HG03378 (cell line): ENCODE data around the gene COL13A1.

Experiments used
- ATAC-seq: cut with Tn5 transposase; IDR thresholded peaks from one replicate; pipeline ENCODE4 v1.9.1; 2021; ENCODE audit warnings: mild to moderate bottlenecking, moderate library complexity; ENCODE audit not compliant: unreplicated experiment

The COL13A1 gene

DNA sequence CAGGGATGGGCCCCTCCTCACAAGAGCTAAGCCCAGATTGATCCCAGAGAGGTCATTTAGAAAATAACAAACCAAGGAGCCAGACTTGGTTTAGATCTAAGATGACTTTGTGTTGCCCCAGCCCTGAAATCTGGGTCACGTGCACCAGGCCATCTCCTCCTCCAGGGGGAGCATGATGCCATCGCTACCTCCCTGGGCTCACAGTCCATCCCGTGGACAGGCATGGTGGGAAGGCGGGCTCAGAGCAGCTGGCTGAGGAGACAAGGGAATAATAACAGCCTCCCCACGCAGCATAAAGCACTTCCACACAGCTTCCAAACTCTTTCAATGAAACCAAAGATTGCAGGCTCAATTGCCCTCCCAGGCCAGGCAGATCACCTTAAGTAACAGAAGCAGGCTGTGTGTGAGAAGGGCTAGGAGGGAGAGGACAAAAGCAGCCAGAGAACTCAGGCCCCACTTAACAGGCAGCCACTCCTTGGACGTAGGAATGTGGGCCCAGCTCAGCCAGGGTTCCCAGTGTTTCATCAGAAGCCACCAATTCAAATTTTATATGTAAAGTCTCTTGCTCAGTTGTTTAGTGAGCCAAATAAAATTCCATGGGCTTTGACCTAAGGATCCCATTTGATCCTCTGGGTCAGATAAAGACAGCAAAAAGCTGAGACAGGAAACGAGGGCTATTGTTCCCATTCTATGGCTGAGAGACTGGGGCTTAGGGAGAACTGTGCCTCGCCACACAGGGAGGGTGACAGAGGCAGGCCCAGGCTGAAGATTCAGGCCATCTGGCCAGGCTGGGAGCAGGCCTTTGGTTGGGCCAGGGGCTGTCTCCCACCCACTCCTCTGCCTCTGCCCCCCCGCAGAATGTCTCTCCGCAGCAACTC is 100.2 kb downstream of the COL13A1 start:
- no peak for ATAC-seq

DNA sequence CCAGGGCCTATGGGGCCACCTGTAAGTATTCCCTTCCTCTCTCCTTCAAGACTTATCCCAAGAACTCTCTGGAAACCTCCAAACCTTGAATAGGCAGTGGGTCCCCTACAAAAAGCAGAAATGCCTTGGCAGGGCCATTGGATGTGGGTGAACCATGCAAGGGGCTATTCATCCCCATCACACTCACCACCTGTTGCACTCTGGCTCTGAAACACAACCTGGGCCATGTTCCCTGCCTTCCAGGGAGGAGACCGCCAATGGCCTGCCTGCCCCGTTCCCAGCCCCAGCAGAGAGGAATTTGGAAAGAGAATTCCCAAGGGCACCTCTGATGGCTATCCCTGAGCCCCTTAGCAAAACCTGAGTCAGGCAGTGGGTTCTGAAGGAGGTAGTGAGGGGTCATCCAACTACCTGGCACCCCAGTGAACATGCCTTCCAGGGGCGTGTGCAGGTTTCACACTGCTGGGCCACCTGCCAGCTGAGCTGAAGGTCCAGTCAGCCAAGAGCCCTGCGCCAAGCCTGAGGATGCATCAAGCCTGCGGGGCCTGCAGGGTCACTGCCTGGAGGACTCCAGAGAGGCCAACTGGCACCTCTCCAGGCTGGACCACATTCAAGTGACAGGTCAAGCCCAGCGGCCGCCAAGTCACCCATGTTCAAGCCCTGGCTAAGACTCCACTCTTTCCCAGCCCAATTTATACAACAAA is 101.3 kb downstream of the COL13A1 start:
- no peak for ATAC-seq

DNA sequence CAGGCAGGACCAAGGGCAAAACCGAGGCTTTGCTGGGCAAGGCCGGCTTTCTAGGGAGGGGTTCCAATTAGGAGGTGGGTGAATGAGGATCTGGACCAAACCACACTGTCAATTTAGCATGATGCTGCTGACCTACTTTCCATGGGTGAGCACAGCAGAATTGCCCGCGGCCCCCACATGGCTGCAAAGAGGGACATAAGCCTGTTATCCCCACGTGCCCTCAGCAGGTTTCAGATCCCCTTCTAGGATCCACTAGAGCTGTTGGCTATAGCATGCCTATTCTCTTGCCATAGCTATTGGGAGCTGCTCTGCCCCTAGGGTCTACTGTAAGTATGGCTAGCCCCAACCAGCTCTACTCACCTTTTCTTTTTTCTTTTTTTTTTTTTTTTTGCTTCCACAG is 102.8 kb downstream of the COL13A1 start:
- no peak for ATAC-seq

DNA sequence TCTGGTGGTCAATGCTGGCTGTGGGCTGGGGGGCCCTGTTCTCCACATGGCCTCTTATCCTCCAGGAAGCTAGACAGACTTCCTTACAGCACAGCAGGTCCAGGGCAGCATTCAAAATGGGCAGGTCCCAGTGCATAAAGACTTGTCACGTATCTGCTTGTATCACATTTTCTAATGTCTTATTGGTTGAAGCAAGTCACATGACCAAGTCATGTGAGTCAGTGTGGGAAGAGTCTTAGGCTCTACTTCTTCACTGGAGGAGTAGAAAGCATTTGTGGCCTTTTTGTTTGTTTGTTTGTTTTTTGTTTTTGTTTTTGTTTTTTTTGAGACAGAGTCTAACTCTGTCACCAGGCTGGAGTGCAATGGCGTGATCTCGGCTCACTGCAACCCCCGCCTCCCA is 104.7 kb downstream of the COL13A1 start:
- no peak for ATAC-seq

DNA sequence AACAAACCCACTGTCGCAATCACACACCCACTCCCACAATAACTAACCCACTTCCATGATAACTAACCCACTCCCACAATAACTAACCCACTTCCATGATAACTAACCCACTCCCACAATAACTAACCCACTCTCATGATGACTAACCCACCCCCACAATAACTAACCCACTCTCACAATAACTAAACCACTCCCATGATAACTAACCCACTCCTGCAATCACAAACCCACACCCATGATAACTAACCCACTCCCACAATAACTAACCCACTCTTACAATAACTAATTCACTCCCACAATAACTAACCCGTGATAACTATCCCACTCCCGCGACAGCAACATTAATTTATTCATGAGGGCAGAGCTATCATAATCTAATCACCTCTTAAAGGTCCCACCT is 105.8 kb downstream of the COL13A1 start:
- no peak for ATAC-seq

DNA sequence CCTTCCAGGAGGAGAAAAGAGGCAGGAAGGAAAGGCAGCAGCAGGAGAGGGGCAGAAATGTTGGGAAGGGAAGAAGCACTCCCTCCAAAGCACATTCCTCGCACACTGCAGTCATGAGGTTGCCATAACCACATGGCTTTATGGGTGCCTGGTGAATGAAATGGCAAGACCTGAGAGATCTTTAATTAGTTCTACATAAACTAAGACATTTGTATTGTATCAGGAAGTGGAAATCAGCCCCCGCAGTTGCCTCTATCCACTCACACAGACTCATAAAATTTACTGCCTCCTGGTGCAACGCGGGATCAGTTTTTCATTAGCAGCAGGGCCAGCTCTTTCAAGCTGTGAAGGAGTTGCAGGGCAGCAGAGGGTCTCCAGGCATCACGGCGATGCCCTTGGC is 106.4 kb downstream of the COL13A1 start:
- ATAC-seq: no peak

DNA sequence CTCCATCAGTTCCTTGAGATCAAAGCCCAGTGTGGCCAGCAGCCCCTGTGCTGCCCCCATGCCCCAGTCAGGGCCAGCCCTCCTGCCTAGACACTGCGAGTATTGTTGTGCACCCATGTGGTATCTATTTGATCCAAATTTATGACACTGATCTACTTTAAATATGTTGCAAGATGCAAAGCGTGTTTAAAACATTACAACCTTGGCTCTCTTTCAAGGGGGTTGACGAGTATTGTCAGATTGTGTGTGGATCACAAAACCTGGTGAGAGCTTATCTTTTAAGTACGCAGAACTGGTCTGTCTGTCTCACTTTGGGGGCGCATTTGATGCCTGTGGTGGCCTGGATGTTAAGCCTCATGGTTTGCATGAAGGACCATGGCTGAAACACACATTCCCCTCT is 108.9 kb downstream of the COL13A1 start:
- ATAC-seq: no peak

DNA sequence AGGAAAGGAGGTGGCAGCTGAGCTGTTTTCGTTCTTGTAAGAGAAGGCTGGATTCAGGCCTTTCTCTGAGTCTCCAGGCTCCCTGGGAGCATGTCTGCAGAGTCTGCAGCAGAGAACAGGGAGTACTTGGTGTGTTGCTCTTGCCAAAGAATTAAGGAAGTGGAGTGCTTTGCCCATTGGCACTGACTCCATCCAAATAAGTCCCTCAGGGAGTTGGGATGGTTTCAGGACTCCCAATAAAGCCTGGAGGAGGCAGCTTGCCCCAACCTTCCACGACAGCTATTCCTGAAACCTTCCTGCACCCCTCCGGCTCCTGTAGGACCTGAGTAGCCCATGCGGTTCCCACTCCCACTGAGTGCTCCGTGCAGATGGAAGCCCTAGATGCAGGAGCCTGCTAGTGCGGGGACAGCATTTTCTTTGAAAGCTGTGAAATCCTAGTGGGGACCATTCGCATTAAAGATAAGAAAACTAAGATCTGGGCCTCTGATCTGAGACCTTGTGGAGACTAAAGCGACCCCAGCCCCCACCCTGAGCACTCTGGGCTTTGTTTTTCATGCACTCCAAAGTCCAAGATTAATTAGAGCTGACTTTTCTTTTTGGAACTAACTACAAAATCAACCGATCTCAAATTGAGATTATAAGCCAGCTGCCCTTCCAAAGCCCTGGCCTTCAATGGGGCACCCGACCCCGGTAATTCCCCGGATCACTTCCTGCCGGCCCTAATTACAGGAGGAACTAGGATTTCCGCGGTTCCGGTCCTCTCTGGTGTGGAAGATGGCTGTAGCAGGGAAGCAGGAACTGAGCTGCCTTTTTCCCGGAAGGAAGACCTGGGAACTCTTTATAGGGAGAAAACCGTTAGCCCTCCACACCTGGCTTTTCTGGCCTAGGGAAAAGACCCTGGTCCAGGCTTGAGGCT is 110.2 kb downstream of the COL13A1 start:
- no peak for ATAC-seq

DNA sequence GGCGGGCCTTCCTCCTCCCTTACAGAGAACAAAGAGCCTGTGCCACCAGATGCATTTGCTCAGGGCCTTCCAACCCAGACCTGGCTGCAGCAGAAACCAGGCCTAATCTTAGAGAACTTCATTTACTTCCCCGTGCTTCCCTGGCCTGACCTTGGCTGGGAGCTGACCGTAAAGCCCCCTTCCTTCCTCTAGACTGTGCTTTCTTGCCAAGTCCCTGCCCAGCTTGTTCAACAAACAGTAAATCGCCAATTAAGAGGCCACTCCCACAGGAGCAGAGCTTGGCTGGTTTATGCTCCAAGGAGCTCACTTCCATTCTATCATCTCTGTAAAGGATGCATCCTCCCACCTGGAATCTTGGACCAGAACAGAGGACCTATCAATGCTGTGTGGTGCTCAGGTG is 110.9 kb downstream of the COL13A1 start:
- no peak for ATAC-seq

DNA sequence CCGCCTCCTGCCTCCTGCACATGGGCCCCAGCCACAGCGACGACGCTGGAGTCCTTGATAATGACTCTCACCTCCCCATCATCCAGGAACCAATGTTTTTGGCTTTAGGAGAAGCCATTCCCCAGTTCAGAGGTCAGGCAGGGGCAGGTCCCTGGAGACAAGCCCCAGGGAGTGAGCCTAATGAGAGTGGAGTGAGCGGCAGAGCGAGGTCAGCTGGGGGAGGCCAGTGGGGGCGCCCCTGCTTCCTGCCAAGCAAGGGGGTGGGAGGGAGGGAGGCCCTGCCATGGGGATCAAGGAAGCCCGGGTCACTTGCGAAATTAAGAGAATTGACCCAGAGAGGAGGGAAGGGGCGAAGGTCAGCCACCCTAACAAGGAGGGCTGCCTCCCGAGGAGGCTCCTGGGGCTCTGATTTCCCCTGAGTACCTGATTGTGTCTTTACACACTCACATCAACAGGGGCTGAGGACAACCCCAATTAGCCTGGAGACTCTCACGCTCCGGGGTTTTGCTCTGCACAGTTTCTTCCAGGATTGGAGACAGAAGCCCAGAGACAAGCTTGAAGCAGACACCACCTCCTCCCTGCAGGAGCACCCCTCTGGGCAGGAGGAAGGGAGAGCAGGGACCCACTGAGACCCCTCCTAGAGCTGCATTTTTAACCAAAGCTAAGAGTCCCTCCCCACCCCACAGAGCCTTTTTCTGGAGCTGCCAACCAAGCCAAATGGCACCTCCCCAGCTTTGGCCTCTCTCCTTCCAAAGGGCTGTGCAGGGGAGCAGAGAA is 112.1 kb downstream of the COL13A1 start:
- no peak for ATAC-seq

DNA sequence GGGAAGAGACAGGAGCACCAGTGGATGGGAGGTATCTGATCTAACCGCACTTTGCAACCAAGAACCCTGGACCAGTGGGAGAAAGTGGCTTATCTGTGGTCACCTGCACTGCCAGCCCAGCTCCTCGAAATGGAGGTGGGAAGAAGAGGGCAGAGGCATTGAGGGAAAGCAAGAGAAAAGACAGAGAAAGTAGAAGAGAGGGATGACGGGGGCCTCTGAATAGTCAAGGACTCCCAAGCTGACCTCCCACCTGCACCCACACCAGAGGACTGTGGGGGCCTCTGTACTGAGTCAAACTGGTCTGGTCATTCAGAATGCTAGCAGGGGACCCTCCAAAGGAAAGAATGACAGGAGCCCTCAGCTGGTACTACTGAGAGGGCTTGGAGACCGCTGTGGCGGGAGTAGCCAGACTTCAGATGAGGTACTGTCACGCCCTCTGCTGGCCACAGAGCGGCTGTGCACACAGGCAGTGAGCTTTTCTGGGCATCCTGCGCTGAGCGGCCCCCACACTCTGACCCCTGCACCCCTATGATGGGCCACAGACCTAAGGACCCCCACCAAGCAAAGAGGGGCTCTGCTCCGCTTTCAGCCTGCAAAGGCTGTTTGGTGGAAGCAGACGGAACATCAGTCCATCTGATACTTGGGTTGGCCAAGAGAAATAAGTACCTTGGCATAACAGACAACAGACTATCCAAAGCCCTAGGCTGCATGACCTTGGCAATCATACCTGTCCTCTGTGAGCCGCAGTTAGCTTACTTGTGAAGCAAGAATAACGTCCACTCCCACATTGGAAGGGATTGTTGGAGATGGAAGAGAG is 112.9 kb downstream of the COL13A1 start:
- no peak for ATAC-seq

DNA sequence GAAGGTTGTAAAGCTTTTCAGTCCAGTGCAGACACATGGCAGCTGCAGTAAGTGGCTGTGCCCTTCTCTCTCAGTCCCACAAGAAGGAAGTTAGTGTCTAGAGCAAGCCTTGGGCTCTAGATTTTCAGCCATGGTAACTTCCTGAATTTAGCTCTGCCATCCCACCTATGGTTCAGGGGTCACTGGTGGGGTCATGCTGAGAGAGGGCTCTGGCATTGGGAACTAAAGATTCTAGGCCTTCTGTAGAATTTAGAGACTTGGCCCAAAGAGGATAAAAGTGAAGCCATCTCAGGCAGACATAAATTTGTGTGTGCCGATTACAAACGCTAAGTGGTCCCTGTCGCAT is 113.5 kb downstream of the COL13A1 start:
- ATAC-seq: no peak

DNA sequence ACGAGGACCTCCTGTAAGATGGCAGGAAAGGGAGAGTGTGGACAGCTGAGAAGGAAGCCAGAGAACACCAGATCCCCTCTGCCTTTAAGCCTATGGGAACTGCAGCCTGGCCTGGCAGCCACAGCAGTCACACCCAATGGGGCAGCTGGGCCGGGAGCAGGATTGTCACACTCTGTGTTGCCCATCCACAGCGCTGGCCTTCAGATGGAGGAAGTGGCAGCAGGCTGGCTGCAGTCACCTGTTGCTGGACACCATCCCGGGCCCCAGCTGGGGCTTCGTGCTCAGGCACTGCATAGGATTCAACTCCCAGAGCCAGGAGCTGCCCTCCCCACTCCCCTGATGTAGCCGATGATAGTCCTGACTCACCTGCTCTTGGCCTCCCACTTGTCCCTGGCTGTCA is 114.4 kb downstream of the COL13A1 start:
- ATAC-seq: no peak

DNA sequence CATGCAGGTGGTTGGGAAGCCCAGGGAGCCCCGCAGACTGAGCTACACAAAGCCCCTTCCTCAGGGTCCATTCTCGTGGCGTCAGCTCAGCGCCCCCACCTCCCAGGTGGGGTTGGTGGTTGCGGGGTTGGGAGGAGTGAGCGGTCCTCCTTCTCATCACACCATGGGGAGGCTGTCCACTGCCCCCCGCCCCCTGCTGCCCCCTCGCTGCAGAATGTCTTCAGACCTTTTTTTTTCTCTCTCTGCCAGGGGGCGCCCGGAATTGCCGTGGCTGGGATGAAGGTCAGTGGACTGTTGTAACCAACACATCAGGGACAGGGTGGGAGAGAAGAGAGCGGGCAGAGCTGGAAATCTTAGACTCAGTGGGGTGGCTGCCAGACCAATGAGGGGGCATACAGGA is 116.3 kb downstream of the COL13A1 start:
- ATAC-seq: no peak

DNA sequence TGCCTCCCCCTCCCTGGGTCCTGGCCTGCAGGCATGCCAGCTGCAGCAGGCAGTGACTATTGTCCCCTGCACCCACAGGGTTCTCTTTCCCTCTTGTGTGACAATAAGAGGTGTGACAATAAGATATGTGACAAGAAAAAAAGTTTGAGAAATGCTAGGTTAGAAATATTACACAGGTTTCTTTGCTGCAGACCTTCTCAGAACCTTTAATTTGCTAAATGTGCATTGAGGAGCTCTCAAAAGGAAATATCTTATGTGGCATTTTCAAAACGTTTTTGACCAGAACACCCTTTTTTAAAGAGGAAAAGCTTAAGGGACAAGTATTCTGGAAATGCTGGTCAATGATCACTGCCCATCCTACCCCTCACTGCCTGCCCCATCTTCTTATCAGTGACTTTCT is 117.5 kb downstream of the COL13A1 start:
- no peak for ATAC-seq

DNA sequence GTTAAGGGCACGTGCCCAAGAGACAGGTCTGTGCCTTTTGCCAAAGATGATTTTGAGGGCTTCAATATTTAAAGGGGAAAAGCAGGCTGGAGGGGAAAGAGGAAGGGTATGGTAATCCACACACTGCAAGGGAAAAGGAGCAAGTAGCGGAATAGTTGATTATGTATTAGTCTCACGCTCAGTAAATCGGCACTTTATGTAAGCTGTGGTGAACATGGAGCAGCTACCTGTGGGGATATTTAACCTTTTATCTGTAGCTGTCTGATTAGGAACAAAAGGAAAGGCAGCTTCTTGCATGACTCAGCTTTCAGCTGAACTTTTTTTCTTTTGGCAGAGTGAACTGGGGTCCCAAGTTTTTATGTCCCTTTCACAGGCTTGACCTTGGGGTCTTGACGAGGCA is 123.4 kb downstream of the COL13A1 start:
- ATAC-seq: no peak

DNA sequence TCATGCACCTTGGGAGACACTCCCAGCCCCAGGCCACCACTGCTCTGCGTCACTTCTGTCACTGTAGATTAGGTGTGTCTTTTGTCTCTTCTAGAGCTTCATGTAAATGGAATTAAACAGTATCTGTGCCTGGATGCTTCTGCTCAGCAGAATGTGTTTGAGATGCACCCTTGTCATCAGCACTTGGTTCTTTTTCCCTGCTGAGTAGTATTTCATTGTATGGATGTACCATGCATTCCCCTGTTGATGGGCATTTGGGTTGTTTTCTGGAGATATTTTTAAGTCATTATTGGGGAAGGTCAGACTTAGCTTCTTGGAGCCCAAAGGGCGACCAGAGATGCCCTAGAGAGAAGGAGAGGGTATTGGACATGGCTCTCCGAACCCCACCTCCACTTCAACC is 126.6 kb downstream of the COL13A1 start:
- ATAC-seq: no peak

DNA sequence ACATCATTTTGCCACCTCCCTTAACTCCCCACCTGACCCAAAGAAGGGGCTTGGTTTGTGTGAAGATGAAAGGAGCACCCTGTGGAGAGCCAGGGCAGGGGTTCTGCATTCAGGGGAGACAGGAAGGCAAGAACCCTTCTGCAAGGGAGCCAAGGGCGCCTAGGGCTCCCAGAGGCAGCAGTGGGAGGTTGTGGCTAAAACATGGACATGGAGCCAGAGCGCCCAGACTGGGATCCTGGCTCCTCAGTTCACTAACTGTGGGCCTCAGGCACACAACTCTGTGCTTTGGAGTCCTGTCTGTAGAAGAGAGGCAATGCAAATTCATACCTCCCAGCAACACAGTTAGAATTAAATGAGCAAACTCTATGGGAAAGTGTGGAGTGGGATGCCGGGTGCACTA is 127.9 kb downstream of the COL13A1 start:
- no peak for ATAC-seq

DNA sequence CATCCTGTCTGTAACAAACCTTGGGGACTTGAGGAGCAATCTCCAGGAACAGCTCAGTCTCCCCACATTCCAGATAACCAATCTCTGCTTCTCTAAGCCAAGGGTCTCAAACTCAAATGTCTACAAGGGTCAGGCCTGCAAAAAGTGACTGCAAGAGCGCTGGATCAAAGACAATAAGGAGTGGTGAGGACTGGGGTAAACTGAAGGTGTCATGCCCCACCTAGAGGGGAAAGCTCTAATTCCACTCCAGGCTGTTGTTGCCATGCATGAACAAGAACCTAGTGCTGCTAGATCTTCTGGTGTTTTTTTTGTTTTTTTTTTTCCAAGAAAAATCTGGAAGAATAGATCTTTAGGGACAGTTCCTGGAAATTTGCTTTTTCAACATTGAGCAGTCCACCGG is 133.1 kb downstream of the COL13A1 start:
- ATAC-seq: no peak

DNA sequence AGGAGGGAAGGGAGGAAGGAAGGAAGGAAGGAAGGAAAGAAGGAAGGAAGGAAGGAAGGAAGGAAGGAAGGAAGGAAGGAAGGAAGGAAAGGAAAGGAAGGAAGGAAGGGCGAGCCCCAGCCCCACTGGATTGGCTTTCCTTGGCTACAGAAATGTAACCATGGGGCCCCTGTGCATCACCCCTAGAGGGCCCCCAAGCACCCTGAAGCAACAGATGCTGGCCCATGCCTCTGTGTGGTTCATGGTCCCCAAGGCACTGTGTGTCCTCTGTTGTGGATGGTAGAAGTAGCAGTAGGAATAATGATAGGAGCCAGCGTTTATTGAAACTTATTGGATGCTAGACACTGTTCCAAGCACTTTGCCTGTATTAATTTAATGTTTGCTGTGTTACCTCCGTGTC is 134.4 kb downstream of the COL13A1 start:
- no peak for ATAC-seq
